Neural cell (in vitro differentiated cells): Measurements from ENCODE around the gene GLYATL1. TPM values are rescaled to one million over a fixed set of nuclear protein-coding genes. Genes with fewer than 3 reads are reported as not detected.

Experiments used
- H2AFZ ChIP-seq: fragments of 200-600, 300-800 bp; sonication (generic), shearing (Covaris generic); 2 replicates; pipeline ENCODE4 v1.6.0; 2014; ENCODE audit warnings: low read depth, mild to moderate bottlenecking, antibody characterized with exemption, low read length, moderate library complexity
- H3F3A ChIP-seq: fragments of 200-600 bp; shearing (Covaris generic); 2 replicates; pipeline ENCODE4 v1.6.1; 2016; ENCODE audit warnings: mild to moderate bottlenecking, moderate library complexity, mixed read lengths, antibody characterized with exemption, low read length; ENCODE audit not compliant: insufficient read depth, poor library complexity, severe bottlenecking
- H3K27ac ChIP-seq: fragments of 200-600, 300-800 bp; sonication (generic), shearing (Covaris generic); 2 replicates; pipeline ENCODE4 v1.5.1; 2014; ENCODE audit warnings: mild to moderate bottlenecking, low read length, moderate library complexity
- H3K27me3 ChIP-seq: fragments of 300-800, 200-600 bp; sonication (generic), shearing (Covaris generic); 2 replicates; pipeline ENCODE4 v1.6.0; 2014; ENCODE audit warnings: mild to moderate bottlenecking, low read depth, low read length, moderate library complexity; ENCODE audit not compliant: insufficient read depth
- H3K36me3 ChIP-seq: fragments of 300-800, 200-600 bp; sonication (generic), shearing (Covaris generic); 2 replicates; pipeline ENCODE4 v1.5.1; 2014; ENCODE audit warnings: mild to moderate bottlenecking, antibody characterized with exemption, low read length, moderate library complexity; ENCODE audit not compliant: insufficient read depth
- H3K4me2 ChIP-seq: fragments of 300-800, 200-600 bp; sonication (generic), shearing (Covaris generic); 2 replicates; pipeline ENCODE4 v1.6.0; 2014; ENCODE audit warnings: mild to moderate bottlenecking, low read length
- H3K4me3 ChIP-seq: fragments of 300-800, 200-600 bp; sonication (generic), shearing (Covaris generic); 2 replicates; pipeline ENCODE4 v1.5.1; 2014; ENCODE audit warnings: mild to moderate bottlenecking, low read length, moderate library complexity
- H3K79me2 ChIP-seq: fragments of 200-600 bp; shearing (Covaris generic); replicated peaks from 2 replicates; pipeline ENCODE4 v1.6.0; 2014; ENCODE audit warnings: mild to moderate bottlenecking, low read length, moderate library complexity; ENCODE audit not compliant: insufficient read depth
- H3K9ac ChIP-seq: fragments of 300-800, 200-600 bp; sonication (generic), shearing (Covaris generic); 2 replicates; pipeline ENCODE4 v1.6.1; 2016; ENCODE audit warnings: mild to moderate bottlenecking, low read length, mixed read lengths
- H3K9me2 ChIP-seq: fragments of 200-600 bp; shearing (Covaris generic); 2 replicates; pipeline ENCODE4 v1.6.1; 2016; ENCODE audit warnings: mild to moderate bottlenecking, low read length, mixed read lengths; ENCODE audit not compliant: insufficient read depth
- H3K9me3 ChIP-seq: fragments of 200-600, 300-800 bp; sonication (generic), shearing (Covaris generic); 2 replicates; pipeline ENCODE4 v1.6.1; 2016; ENCODE audit warnings: mild to moderate bottlenecking, mixed run types, low read length, moderate library complexity, mixed read lengths
- H4K20me1 ChIP-seq: fragments of 200-600 bp; shearing (Covaris generic); 2 replicates; pipeline ENCODE4 v1.6.1; 2016; ENCODE audit warnings: mild to moderate bottlenecking, mixed run types; ENCODE audit not compliant: insufficient read depth
- CTCF ChIP-seq: fragments of 450-650 bp; IDR thresholded peaks from 2 replicates; pipeline ENCODE4 v1.5.1; 2014; ENCODE audit warnings: antibody characterized with exemption, mild to moderate bottlenecking, moderate library complexity; ENCODE audit not compliant: poor library complexity, severe bottlenecking
- EP300 ChIP-seq: fragments of 450-650 bp; conservative IDR thresholded peaks from 2 replicates; pipeline ENCODE4 v1.6.1; 2014; ENCODE audit warnings: antibody characterized with exemption, mild to moderate bottlenecking, moderate library complexity; ENCODE audit not compliant: poor library complexity, severe bottlenecking
- EZH2 ChIP-seq: fragments of 200-600, 300-800 bp; shearing (Covaris generic), sonication (generic); IDR thresholded peaks from 2 replicates; pipeline ENCODE4 v1.6.1; 2014; ENCODE audit warnings: antibody characterized with exemption, low read length, borderline replicate concordance, mild to moderate bottlenecking; ENCODE audit not compliant: insufficient read depth, poor library complexity, severe bottlenecking
- MXI1 ChIP-seq: fragments of 450-650 bp; conservative IDR thresholded peaks from 2 replicates; pipeline ENCODE4 v1.6.1; 2014; ENCODE audit warnings: antibody characterized with exemption, mild to moderate bottlenecking; ENCODE audit not compliant: poor library complexity, severe bottlenecking
- POLR2AphosphoS5 ChIP-seq: IDR thresholded peaks from 2 replicates; pipeline ENCODE4 v1.6.1; 2012
- RAD21 ChIP-seq: fragments of 450-650 bp; conservative IDR thresholded peaks from 2 replicates; pipeline ENCODE4 v1.6.1; 2014; ENCODE audit warnings: antibody characterized with exemption, mild to moderate bottlenecking, moderate library complexity
- REST ChIP-seq: IDR thresholded peaks from 2 replicates; pipeline ENCODE4 v1.6.1; 2012; ENCODE audit warnings: borderline replicate concordance
- SMC3 ChIP-seq: fragments of 450-650 bp; conservative IDR thresholded peaks from 2 replicates; pipeline ENCODE4 v1.6.1; 2014; ENCODE audit warnings: antibody characterized with exemption, mild to moderate bottlenecking, moderate library complexity; ENCODE audit not compliant: poor library complexity
- TAF1 ChIP-seq: IDR thresholded peaks from 2 replicates; pipeline ENCODE4 v1.6.1; 2012; ENCODE audit warnings: low read depth
- polyA plus RNA-seq: library from polyadenylated mRNA; depleted of rRNA; stranded (reverse); fragments of >200 nt; gene quantifications from 2 replicates; pipeline ENCODE4 v1.2.3, GENCODE V29; 2014

GLYATL1 gene
- polyA plus RNA-seq, 1 donor from 2014 or later: 0.84 TPM

DNA sequence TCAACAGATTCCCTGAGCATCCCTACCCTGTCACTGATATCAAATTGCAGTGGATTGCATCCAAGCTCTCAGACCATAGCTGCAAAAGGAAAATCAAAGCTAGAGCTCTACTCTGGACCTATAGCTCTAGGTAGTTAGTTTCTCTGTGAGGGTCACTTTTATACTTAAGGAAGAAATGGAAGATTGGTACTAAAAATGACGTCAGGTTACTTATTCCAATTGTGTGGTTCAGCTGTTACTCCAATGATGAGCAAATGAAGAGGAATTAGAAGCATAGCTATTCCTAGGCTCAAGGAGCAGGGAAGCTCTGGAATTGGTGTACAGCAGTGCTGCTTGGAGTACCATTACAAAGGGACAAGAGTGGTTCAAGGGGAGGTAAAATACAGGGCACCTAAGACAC is 36.4 kb upstream of the GLYATL1 start:
- Histone ChIP-seq H3K79me2 (no peaks in the 10 kb centered on the region), H4K20me1 (no peaks in the 10 kb centered on the region), H3K9me3 (no peaks in the 10 kb centered on the region), H3K4me3 (peak overlapping the region; percentile 93), H3K9me2 (no peaks in the 10 kb centered on the region), H3K9ac (no peak overlapping the region), H3K4me2 (no peak overlapping the region), H3K27me3 (no peaks in the 10 kb centered on the region), H3K36me3 (no peaks in the 10 kb centered on the region), H3F3A (no peaks in the 10 kb centered on the region), H3K27ac (no peak overlapping the region), H2AFZ (no peak overlapping the region)
- TF ChIP-seq REST (no peak), RAD21 (no peak)

DNA sequence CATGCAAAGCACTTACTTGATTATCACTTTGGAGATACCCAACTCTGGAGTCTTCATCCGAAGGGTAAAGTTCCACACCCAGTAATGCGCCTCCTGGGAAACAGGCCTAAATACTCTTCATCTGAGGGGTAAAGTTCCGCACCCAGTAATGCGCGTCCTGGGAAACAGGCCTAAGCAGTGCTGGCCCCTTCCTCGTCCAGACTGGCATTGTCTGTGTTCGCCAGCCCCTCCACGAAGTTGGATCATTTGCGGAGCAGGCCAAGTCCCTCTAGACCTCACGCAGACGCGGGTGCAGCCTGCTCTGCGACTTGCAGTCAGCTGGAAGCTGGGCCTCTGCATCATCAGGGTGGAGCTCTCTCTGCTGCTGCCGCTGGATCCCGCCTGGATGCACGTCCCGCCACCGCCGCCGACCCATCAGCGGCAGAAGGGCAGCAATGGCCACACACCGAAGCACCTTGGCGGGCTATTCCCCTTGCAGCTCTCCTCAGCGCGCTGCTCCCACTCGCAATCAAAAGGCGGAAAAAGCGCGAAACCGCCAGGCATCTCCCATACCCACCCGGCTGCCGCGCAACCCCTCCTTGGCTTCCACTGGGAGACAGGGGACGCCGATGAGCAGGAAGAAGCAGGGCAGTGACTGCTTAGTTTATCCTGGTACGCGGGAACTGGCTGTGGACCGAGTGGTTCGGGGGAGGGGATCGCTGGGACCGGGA is 34.1 kb upstream of the GLYATL1 start:
- H4K20me1 ChIP-seq: no peaks in the 10 kb centered on the region
- no peaks in the 10 kb centered on the region for H3K36me3 ChIP-seq
- no peaks in the 10 kb centered on the region for H3K79me2 ChIP-seq
- H3K9me3 ChIP-seq: no peaks in the 10 kb centered on the region
- TF ChIP-seq POLR2AphosphoS5: peak; percentile 61
- TF ChIP-seq REST: no peak
- peak; percentile 40 for TF ChIP-seq CTCF
- TF ChIP-seq MXI1: no peak
- peak; percentile 32 for TF ChIP-seq RAD21
- TF ChIP-seq EZH2: no peak
- peak; percentile 22 for TF ChIP-seq EP300
- TF ChIP-seq SMC3: no peak
- TF ChIP-seq TAF1: peak; percentile 61
- H2AFZ ChIP-seq: peak overlapping the region; percentile 91
- peak overlapping the region; percentile 82 for H3K4me2 ChIP-seq
- H3K27me3 ChIP-seq: no peaks in the 10 kb centered on the region
- H3K9me2 ChIP-seq: no peaks in the 10 kb centered on the region
- peak overlapping the region; percentile 79 for H3K27ac ChIP-seq
- peak overlapping the region; percentile 78 for H3K9ac ChIP-seq
- H3K4me3 ChIP-seq: peak overlapping the region; percentile 93
- H3F3A ChIP-seq: no peaks in the 10 kb centered on the region
